ENCODE data around the gene GPATCH4.
"Not testable (repeated sequence)": the region's sequence is repeated elsewhere in the genome, so short reads cannot be mapped to it uniquely, and the experiment has no call there.

GPATCH4 gene

DNA sequence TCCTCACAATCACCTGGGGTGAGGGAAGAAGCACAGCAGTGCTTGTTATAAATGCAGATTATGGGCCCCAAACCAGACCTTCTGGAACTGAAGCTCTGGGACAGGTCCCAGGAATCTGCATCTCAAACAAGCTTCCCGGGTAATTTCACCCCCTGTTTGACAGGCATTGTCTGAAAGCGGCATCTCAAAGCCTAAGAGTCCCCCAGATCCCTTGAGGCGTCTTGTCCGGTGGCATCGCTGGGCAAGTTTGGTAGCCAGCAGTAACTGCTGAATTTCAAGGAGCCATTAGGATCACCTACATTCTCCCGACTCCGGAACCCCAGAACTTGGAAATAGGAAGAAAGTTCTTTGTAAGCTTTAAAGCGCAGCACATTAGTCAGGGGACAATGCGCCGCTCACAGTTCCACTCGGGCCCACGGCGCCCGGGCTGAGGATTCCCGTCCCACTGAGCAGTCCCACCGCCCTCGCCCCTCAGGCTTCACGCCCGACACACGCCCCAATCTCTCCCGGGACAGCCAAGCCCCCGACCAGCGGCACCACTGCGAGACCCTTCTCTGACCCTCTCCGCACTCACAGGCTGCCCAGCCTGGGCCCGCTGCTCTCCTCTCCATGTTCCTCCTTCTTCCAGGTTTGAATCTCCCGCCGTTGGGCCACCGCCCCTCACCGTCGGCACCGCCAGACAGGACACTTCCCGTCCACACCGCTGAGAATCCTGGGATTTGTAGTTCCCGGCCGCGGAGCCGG, 29.2 kb downstream of the GPATCH4 start, which contains the start of gene IQGAP3:
TSS of gene IQGAP3 (minus strand) at position 647 of the 744 bp plus-strand sequence. CDS start at position 611, 36 bp downstream.
- DNase-seq = peak; percentile 95

DNA sequence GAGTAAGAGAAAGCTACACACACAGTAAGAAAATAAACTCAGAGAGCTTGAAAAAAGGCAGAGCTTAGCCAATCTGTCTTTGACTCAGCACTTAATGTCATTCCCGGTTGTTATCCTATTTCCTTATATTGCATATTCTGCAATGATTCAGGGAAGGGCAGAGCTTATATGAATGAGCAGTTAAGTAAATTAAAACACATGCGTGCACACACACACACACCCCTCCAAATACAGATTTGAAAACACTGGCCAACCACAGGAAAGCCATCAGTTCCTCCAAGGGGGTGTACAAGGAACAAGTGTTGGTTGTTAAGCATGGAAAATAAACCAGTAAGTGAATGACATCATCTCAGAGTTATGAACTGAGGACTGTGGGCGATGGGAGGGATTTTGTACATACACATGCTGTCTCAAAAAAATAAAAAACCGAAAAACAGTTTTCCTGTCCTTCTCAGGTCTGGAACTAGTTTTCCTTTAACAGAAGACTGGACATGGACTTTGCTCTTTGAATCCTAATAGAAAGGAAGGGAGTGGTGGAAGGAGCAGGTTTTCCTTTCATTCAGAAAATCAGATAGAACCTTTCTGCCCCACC, 29.9 kb downstream of the GPATCH4 start:
- no peak for DNase-seq

DNA sequence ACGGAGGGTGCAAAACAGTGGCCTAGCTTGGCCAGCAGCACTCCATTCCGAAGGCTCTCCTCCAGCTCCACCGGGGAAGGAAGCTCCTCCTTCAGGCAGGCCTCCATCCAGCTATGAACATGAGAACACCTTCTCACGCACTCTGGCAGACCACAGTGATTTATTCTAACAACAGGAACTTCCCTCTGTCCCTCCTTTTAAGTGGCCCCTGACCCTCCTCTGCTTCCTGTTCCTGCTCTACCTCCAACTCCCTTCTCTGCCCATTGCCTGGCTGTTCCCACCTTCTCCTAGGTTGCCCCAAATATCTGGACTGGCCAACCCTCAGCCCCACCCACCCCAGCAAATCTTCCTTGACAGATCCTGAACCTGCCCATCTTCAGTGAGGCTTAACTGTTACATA, 34.8 kb downstream of the GPATCH4 start:
- DNase-seq = no peak

DNA sequence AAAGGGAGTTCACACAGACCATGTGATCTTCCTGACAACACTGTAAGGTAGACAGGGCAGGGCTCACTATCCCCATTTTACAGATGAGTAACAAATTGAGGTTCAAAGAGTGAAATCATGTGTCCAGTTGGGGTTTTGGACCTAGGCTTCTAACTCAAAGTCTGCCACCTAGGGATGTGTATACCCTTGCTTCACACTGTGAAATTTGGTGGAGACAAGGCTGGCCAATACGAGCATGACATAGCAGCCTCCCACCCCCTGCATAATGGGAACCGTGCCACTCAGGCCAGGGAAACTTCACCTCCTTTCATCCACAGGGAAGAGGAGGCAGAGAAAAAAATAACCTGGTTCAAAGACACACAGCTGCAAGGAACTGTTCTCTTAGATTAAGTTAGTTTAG, 35.8 kb downstream of the GPATCH4 start:
- DNase-seq = no peak

DNA sequence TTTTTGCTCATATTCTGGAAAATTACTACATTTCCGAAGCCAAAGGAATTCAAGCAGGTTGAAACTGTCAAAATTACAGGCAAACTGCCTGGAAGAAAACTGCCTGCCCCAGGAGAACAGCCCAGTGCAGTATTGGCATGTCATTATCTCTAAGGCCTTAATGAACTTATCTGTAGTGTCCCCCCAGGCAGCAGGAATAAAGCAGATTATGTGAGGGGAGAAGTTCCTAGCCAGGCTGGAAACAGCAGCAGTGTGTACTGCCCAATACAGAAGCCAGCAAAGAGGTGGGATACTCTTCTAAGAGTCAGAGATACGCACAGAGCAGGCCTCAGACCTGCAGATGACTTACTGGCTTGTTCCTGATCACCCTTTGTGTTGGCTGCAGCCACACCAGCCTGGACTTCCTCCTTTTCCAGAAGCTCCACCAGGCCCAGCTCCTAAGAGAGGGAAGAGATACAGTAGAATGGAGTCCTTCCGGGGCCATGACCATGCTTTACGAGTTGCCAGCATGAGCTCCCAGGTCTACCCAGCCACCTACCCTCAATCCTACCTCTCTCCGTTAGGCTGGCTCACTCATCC, 40.6 kb downstream of the GPATCH4 start:
- DNase-seq = no peak

DNA sequence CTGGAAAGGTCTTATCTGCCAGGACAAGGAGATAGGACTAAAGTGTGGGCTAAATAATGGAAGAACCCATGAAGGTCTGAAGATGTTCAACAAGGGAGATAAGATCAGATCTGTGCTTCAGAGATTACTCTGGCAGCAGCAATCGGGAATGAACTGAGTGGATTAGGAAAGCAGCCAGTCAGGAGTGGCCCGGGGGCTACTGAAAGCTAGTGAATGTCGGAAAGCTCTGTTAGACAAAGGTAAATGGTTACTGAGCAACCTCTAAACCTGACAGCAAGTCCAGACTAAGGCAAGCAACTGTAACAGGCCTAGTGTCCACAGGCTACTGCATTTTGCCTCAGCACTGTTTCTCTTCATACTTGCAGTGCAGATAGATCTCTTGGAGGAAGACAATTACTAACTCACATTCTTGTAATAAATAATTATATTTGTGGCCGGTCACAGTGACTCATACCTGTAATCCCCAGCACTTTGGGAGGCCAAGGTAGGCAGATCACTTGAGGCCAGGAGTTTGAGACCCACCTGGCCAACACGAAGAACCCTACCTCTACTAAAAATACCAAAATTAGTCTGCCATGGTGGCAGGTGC, 41.4 kb downstream of the GPATCH4 start:
- no peak for DNase-seq

DNA sequence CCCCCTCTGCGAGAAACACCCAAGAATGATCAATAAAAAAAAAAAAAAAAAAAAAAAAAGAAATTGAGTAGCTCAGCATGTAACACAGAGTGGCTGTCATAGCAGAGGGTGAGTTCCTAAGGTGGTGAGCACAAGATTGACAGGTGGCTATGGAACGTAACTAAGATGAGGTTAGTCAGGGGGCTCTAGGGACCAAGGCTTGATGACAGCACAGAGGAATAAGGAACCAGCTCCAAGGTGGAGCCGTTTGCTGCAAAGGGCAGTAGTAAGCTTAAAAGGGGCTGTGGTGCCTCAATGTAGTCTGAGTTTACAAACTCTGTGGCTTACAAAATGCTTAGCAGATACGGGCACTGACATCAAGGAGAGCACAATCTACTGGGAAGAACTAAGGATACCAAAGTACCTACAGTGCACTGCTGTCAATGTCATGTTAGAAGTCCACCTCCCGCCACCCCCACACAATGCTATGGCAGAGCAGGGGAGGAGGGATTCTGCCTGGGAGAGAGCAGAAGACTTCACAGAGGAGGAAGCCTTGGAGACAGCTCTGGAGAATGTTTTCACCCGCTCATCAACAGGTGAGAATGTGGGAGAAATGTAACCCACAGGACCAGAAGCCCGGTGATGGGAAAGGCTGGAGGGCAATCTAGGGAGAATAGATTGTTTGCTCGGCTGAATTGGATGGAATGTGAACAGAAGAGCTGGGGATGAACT, 42.0 kb downstream of the GPATCH4 start:
- no peak for DNase-seq

DNA sequence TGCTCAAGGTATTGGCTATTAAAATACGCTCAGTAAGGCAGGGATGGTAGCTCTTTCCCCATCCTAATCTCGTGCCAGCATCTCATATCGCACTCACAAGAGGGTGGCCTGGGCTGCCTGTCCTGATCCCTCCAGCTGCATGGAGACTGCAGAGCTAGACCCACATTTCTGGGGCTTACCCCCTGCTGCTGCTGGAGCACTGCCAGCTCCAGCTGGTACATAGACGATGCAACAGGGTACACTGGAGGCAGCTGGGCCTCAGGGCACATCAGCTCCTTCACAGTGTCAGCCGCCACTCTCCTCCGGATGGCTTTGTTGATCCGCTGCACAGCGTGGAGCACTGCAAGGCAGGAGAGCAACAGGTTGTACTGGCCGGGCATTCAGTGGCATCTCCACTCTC, 44.9 kb downstream of the GPATCH4 start:
- DNase-seq = no peak

DNA sequence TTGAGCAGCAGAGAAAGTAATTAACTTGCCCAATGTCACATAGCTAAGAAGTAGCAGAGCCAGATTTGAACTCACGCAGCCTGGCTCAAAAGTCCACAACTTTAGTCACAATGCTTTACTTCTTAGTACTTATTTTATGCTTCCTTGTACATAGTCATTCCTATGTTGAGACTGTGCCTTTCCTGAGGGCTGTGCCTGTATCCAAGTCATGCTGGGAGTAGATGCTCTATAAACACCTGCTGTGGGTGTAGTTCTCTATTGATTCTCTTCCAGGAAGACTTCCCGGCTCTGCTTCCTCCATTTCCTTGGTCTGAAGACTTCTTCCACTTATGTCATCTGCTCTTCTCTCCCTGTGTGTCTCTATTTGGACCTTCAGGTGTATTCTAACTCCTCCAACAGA, 45.6 kb downstream of the GPATCH4 start:
- no peak for DNase-seq

DNA sequence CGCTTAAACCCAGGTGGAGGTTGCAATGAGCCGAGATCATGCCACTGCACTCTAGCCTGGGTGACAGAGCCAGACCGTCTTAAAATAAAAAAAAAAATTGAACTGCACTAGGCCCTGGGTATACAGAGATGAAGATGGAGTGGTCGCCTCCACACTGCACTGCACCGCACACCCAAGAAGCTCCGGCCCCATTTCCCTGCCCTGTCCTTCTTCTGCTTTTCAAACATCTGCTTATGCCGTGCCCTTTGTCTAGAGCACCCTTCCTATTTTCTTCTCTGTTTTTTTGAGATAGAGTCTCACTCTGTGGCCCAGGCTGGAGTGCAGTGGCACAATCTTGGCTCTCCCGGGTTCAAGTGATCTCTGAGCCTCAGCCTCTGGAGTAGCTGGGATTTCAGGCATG, 46.3 kb downstream of the GPATCH4 start:
- DNase-seq = no peak

DNA sequence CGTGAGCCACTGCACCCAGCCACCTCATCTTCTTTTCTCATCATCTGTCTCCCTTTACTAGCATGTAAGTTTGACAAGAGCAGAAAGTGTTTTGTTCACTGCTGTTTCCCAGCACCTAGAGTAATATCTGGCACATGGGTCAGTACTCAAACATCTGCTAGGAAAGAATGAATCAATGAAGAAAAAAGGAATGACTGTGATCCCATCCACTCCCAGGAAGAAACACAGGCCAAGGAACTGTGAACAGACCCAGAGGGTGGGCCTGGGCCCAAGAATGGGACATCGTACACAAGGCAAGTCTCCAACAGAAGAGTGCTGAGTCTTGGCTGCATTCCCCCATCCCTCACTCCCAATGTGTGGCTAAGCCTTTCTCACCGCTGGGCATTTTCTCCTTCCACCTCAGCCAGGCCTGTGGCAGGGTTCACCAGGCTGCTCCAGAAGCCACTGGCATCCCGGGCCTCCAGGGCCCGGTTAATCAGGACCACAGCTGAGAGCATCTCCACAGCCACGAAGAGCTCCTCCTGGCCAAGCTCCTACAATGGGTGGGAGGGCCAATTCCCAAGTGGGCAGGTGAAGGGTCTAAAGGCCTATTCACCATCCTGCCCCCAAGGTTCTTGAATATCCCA, 47.3 kb downstream of the GPATCH4 start:
- no peak for DNase-seq

DNA sequence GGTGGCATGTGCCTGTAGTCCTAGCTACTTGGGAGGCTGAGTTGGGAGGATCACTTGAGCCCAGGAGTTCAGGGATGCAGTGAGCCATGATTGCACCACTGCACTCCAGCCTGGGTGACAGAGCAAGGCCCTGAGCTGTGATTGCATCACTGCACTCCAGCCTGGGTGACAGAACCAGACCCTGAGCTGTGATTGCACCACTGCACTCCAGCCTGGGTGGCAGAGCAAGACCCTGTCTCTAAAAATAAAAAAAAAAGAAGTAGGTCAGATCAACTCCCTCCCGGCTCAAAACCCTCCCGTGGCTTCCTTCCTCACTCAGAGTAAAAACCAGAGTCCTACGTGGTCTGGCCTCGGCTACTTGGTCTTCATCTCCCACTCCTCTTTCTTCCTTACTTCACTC, 48.3 kb downstream of the GPATCH4 start:
- not testable (repeated sequence) for DNase-seq

DNA sequence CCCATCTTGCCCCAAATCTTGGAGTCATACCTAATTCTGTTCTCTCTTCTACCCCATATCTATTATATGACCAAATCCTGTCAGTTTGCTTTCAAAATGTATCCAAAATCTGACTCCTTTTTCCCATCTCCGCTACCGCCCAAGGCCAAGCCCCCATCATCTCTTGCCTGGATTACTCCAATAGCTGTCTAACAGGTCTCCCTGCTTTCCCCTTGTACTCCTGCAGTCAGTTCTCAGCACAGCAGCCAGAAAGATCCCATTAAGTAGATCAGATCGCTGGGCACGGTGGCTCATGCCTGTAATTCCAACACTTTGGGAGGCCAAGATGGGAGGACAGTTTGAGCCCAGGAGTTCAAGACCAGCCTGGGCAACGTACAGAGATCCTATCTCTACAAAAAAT, 48.8 kb downstream of the GPATCH4 start:
- DNase-seq = no peak

DNA sequence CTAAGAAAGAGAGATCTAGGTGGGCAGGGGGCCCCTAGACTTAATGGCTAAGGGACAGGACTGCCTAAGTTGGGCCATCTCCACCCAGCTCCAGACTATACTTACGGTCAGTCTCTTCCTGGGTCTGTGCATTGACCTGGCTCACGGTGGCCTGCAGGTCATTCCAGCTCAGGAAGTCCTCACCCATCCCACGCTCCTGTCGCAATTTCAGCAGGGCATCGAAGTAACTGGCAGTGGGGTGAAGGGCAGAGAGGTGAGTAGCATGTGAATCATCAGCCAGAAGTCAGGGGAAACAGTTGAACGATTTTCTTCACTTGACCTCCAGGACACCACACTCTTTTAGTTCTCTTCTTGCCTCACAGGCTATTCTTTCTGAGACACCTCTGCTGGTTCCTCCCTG, 49.4 kb downstream of the GPATCH4 start:
- no peak for DNase-seq

DNA sequence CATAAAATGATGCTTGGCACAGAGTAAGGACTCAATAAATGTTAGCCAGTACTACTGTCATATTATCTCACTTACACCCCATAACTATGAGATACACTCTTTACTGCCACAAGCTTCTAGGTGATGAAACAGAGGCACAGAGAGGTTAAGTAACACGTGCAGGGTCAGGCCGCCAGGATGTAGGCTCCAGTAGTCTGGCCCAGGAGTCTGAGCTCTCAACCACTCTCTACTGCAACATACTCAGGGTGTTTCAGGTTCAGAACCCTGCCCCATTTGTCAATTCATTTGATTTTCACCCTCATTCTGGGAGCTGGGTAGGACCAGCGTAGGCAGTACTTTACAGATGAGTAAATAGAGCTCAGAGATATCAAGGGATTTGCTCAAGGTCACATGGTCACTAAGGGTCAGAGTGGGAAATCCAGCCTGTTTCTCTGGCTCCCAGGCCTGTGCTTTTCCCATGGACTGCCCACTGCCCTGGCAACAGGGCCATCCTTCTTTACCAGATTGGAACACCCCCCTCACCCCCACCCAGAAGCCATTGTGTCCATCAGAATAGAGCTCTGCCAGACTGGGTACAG, 50.1 kb downstream of the GPATCH4 start:
- DNase-seq = no peak

DNA sequence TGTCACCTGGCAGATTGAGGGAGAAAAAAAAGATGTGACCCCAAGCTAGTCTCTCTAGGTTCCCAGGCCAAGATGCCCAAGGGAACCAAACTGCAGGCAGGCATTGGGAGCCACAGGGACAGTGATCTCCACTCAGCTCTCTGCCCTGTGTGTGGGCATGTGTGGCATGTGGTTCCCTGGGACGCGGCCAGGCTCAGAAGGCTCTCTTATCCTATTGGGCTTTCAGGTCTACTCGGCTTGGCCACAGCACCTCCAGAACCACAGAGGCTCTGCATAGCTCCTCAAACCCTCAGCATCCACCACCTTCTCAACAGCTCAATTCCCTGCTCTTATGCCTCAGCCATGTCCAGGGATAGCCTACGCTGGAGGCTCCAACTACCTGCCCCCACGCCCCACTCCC, 50.9 kb downstream of the GPATCH4 start:
- no peak for DNase-seq

DNA sequence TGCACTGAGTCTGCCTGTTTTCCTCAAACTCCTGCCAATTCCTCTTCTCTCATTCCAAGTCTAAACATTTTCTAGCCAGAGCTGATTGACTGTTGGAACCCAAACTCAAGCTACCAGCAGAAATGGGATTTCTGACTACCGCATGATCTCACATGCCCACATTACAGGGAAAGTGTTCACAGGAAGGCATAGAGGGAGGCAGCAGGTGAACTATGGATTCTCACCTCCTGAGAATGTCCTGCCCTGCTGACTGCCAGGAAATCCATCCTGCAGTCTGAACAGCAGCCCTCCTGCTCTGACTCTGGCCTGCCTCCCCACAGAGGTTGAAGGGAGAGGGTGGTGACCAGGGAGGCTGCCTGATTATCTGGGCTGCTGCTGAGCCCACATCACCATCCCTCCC, 51.4 kb downstream of the GPATCH4 start:
- no peak for DNase-seq

DNA sequence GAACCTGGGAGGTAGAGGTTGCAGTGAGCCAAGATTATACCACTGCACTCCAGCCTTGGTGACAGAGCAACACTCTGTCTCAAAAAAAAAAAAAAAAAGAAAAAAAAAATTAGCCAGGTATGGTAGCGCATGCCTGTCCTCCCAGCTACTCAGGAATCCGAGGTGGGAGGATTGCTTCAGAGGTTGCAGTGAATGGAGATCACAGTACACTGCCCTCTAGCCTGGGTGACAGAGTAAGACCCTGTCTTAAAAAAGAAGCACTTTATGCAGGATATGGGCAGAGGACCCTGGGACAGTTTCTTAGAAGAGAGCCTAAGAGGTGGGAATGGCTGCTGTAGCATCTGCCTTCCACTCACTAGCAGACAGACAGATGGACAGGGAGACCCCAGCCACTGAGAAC, 51.9 kb downstream of the GPATCH4 start:
- no peak for DNase-seq

DNA sequence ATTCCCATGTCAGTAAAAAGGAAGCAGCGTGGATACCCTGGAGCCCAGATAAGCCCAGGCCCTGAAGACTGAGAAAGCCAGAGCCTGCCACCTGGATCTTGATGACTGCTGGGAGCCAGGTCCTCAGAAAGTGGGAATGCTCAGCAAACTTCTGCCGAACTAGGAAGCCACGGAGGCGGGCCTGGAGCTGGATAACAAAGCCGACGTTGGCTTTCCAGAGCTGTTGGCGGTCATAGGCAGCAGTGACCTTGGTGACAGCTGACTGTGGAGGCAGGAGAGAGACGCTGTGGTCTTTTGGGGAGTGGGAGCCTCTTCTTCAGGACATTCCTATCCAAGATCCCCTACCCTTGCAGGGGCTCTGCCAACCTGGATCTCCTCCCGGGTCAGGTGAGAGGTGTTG, 53.3 kb downstream of the GPATCH4 start:
- no peak for DNase-seq

DNA sequence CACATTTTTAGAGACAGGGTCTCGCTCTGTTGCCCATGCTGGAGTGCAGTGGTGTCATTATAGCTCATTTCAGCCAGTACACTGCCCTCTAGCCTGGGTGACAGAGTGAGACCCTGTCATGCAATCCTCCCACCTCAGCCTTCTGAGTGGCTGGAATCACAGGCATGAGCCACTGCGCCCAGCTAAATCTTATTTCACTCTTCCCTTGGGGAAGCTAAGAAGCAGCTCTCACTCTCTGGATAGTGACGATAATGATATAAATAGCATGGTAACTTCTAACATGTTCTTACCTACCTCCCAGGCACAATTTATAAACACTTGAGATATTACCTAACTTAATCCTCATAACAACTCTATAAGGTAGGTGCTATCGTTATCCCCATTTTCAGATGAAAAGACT, 53.8 kb downstream of the GPATCH4 start:
- no peak for DNase-seq

DNA sequence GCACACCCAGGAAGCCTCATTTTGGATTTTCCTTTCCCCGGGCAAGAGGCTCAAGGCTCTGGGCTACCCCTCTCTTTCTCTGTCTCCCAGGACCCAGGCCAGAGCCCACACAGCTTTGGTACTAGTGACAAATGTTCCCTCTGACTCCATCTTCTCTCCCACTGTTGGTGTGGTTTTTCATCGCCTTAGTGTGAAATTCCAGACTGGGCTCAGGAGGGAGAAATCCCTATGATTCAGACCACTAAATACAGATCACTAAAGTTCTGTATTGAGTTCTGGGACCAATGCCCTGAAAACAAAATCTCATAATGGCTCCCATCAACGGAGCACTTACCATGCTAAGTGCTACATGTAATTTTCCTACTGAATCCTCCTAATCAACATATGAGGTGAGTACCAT, 55.0 kb downstream of the GPATCH4 start:
- no peak for DNase-seq

DNA sequence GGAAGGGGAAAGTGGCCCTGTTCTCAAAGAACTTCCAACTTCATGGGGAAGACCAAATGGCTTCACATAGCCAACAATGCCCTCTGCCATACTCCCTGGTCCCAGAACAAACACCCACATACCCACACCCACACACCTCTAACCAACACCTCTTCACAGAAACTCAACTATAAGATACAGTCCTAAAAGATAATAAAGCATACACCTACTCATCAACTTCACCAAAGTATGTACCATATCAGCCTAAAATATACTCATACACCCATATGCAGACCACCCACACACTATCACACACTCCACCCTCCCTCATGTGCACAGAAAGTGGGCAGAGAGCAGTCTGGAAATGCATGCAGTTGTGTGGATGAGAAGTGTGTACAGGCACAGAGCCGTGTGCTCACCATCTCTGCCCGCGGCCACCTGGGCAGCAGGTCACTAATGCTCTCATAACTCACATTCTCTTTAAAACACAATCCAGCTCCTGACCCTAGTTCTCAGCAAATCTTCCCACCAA, 56.6 kb downstream of the GPATCH4 start:
- no peak for DNase-seq
